Sigmoid colon (tissue), 7 donors: Measurements from ENCODE around the gene VOPP1. TPM values are rescaled to one million over a fixed set of nuclear protein-coding genes. Genes with fewer than 3 reads are reported as not detected.

Experiments used
- DNase-seq: peaks from one replicate; pipeline ENCODE4 v3.0.0-alpha.2; 2019
- H3K27ac ChIP-seq, 4 donors: fragments of 200-600 bp; sonication (generic); one replicate each; pipeline ENCODE4 v1.5.1; 2016 to 2019; ENCODE audit warnings: mild to moderate bottlenecking in 1 of 4
- H3K27me3 ChIP-seq, 3 donors: fragments of 200-600 bp; sonication (generic); one replicate each; pipeline ENCODE4 v1.5.1; 2019; ENCODE audit warnings: mild to moderate bottlenecking in 1 of 3
- H3K36me3 ChIP-seq, 4 donors: fragments of 200-600 bp; sonication (generic); one replicate each; pipeline ENCODE4 v1.5.1; 2016 to 2019
- H3K4me1 ChIP-seq, 4 donors: fragments of 200-600 bp; sonication (generic); one replicate each; pipeline ENCODE4 v1.5.1; 2017 to 2019
- H3K4me3 ChIP-seq, 4 donors: fragments of 200-600 bp; sonication (generic); one replicate each; pipeline ENCODE4 v1.5.1; 2017 to 2019; ENCODE audit warnings: mild to moderate bottlenecking in 2 of 4, moderate library complexity in 1 of 4
- H3K9me3 ChIP-seq, 4 donors: fragments of 200-600 bp in 3 of 4; sonication (generic) in 3 of 4; one replicate each; pipeline versions ENCODE4 v1.5.1 to v1.6.1; 2013 to 2019
- CTCF ChIP-seq, 4 experiments: fragments of 450-650 bp in 3 of 4; fragments of 200-600 bp in 1 of 4; IDR thresholded peaks; one replicate each; pipeline ENCODE4 v1.5.1; 2016 to 2019; ENCODE audit warnings: antibody characterized with exemption in 4 of 4, mild to moderate bottlenecking in 3 of 4, moderate library complexity in 2 of 4
- EP300 ChIP-seq, 4 donors: sonication (generic); formaldehyde crosslinking; IDR thresholded peaks; one replicate each; pipeline ENCODE4 v1.6.1; 2017; ENCODE audit warnings: antibody characterized with exemption in 4 of 4
- POLR2A ChIP-seq, 2 donors: fragments of 450-650 bp; IDR thresholded peaks; one replicate each; pipeline ENCODE4 v1.6.1; 2016; ENCODE audit warnings: antibody characterized with exemption in 2 of 2, mild to moderate bottlenecking in 2 of 2, moderate library complexity in 2 of 2
- POLR2AphosphoS5 ChIP-seq, 4 donors: sonication (generic); formaldehyde crosslinking; IDR thresholded peaks; one replicate each; pipeline ENCODE4 v1.6.1; 2017; ENCODE audit warnings: antibody characterized with exemption in 4 of 4
- WGBS, 2 donors: extraction: QIAGEN DNeasy Blood & Tissue Kit; methylation state at CpG; one replicate each; pipeline ENCODE4 v1.1.7; 2013; 5-methylcytosine and 5-hydroxymethylcytosine counted together
- intact Hi-C: fragments of 100-400 bp; cut with DNase I; formaldehyde crosslinking; loops from one replicate; pipeline ENCODE4 v1.15.1; 2023
- polyA plus RNA-seq, 3 donors: library from polyadenylated mRNA; stranded (reverse); fragments of 200-250 nt; gene quantifications; one replicate each; pipeline ENCODE4 v1.2.3, GENCODE V29; 2013
- total RNA-seq, 4 donors: library from RNA; depleted of rRNA; stranded (reverse); fragments of >200 nt; gene quantifications; one replicate each; pipeline ENCODE4 v1.1.0, GENCODE V29; 2016
- donor health status: healthy with polysubstance abuse.
- donor health status: Bipolar disorder and iron deficiency.
- donor health status: healthy.

The VOPP1 gene
- total and polyA plus RNA-seq, 7 donors: 22.2 to 59.5 (median 26.4) TPM

GRCh38 chr7:55538538-55538937 lies 33.8 kb downstream of the VOPP1 start:
- no peak for DNase-seq
- no peaks in the 10 kb centered on the region for H3K36me3 ChIP-seq
- 81% methylated on average over 3 of the region's 3 CpGs for WGBS, 2 donors
- H3K27ac ChIP-seq: no peak overlapping the region
- no peaks in the 10 kb centered on the region for H3K27me3 ChIP-seq
- H3K4me3 ChIP-seq: no peak overlapping the region
- H3K4me1 ChIP-seq: peaks cover 0 to 48% (median 17%) of the 10 kb centered on the region in 4 donors
- intact Hi-C loops: no loop called here
- no peaks in the 10 kb centered on the region for H3K9me3 ChIP-seq
- no peak for TF ChIP-seq POLR2AphosphoS5 (IDR thresholded peaks at IDR 0.05)
- TF ChIP-seq EP300 (IDR thresholded peaks at IDR 0.05): no peak
- TF ChIP-seq CTCF (IDR thresholded peaks at IDR 0.05): no peak
- TF ChIP-seq POLR2A (IDR thresholded peaks at IDR 0.05): no peak

DNA sequence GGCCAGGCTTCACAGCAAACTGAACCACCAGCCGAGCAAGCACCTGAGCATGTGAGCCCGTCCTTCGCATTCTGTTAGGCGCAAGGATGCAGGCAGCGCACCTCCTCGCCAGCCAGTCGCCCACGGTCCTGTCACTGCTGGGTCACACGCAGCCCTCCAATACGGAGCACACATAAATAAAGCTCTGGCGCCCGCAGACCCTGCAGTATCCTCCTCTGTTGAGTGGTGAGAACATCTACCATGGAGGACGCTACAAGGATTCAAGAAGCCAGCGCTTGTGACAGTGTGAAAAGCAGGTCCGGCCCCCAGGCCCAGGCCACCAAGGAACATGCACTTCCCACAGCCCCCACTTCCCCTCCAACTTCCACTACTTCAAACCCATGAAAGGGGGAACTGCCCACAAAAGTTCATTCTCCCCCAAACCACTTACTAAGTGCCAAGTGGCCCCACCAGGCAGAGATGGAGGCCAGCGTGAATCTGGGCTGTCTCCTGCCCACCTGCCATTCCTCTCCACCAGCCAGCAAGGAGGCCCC lies 34.8 kb downstream of the VOPP1 start:
- Histone ChIP-seq H3K9me3 (no peaks in the 10 kb centered on the region), H3K27me3 (no peaks in the 10 kb centered on the region), H3K4me1 (peaks cover 0 to 58% (median 27%) of the 10 kb centered on the region in 4 donors), H3K4me3 (no peak overlapping the region), H3K36me3 (no peaks in the 10 kb centered on the region), H3K27ac (no peak overlapping the region)
- no peak for DNase-seq
- no peak for TF ChIP-seq POLR2AphosphoS5 (IDR thresholded peaks at IDR 0.05)
- TF ChIP-seq CTCF (IDR thresholded peaks at IDR 0.05): no peak
- TF ChIP-seq POLR2A (IDR thresholded peaks at IDR 0.05): no peak
- TF ChIP-seq EP300 (IDR thresholded peaks at IDR 0.05): no peak
- 92% methylated on average over 16 of the region's 16 CpGs for WGBS, 2 donors
- intact Hi-C loops: no loop called here

- WGBS, 2 donors: 84 to 88% methylated on average over 23 of the region's 23 CpGs
- no peak for DNase-seq
- Histone ChIP-seq H3K36me3 (no peaks in the 10 kb centered on the region), H3K27me3 (no peaks in the 10 kb centered on the region), H3K4me3 (no peak overlapping the region), H3K27ac (no peak overlapping the region), H3K4me1 (peaks cover 0 to 63% (median 34%) of the 10 kb centered on the region in 4 donors), H3K9me3 (no peaks in the 10 kb centered on the region)
- TF ChIP-seq POLR2AphosphoS5 (IDR thresholded peaks at IDR 0.05): no peak
- no peak for TF ChIP-seq EP300 (IDR thresholded peaks at IDR 0.05)
- no peak for TF ChIP-seq POLR2A (IDR thresholded peaks at IDR 0.05)
- TF ChIP-seq CTCF (IDR thresholded peaks at IDR 0.05): no peak
- intact Hi-C loops: no loop called here
These were observed 35.5 kb downstream of the VOPP1 start for GRCh38 chr7:55536619-55537457.

DNA sequence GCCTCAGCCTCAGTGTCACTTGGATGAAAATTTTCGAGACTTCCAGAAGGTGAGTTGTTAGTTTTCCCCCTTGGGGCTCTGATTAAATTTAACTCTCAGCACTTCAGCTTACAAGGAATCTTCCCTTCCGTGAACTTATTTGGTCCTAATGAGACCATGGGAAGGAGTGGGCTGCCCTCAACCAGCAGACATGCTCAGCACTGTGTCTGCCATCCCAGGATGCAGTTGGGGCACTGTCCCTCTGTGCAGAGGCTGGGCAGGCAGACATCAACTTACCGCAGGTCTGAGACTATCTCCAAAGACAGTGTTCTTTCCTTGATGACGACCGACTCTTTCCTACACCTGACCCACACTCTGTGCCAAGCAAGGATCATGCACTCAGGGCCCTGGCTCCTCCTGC lies 36.7 kb downstream of the VOPP1 start:
- no peak for DNase-seq
- TF ChIP-seq EP300 (IDR thresholded peaks at IDR 0.05) (no peak), POLR2AphosphoS5 (IDR thresholded peaks at IDR 0.05) (no peak), CTCF (IDR thresholded peaks at IDR 0.05) (no peak), POLR2A (IDR thresholded peaks at IDR 0.05) (no peak)
- no peaks in the 10 kb centered on the region for H3K36me3 ChIP-seq
- no peak overlapping the region for H3K27ac ChIP-seq
- 85 to 94% methylated on average over 5 of the region's 5 CpGs for WGBS, 2 donors
- H3K4me1 ChIP-seq: peaks cover 0 to 63% (median 35%) of the 10 kb centered on the region in 4 donors
- intact Hi-C loops: no loop called here
- no peaks in the 10 kb centered on the region for H3K9me3 ChIP-seq
- H3K27me3 ChIP-seq: no peaks in the 10 kb centered on the region
- no peak overlapping the region for H3K4me3 ChIP-seq
